Measurements from ENCODE around the gene XXYLT1. TPM values are rescaled to one million over a fixed set of nuclear protein-coding genes. Genes with fewer than 3 reads are reported as not detected.

Gene XXYLT1
- total and polyA plus RNA-seq, 2 of the 4 experiments (the other 2 are of a cell fraction), result 14.7 to 18.1 TPM

DNA sequence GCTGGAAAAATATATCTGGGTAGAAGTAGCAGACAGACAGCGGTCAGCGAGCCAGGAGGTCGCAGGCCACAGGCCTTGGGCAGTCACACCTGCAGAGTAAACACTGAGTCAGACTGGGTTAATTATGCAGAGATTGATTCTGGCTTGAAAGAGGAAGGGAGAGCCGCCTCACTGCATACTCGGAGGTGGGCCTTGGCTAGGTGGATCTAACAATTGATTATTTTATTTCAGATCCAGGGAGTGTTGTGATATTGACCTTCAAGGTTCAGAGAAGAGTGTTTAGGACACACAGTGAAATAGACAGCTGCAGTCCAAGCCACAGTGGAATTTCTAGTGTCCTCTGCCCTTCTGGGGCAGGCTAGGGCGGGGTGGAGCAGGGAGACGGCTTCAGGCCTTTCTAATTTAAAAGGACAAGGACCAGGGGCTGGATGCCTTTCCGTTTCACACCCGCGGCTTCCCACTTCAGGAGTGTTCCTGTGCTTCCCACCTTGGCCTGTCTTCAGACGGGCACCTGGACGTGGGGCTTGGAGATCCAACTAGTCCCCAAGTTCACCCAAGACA, 237.3 kb downstream of the XXYLT1 start:
- H3K9ac ChIP-seq (ENCODE audit: low read depth, low read length), result no peak overlapping the region
- H3K36me3 ChIP-seq (ENCODE audit: control insufficient read depth, insufficient read depth, low read length), result no peaks in the 10 kb centered on the region
- H4K91ac ChIP-seq (ENCODE audit: insufficient read depth, low read depth, low read length), result no peak overlapping the region
- no peak overlapping the region for H2BK20ac ChIP-seq (ENCODE audit: low read depth, low read length)
- dilution Hi-C loops (cut with HindIII; ENCODE audit: low sequenced_read_pairs, unreplicated experiment), result no loop called here
- H3K18ac ChIP-seq (ENCODE audit: low read depth, low read length), result no peak overlapping the region
- no peak overlapping the region for H2AFZ ChIP-seq (replicated peaks; ENCODE audit: low read length, poor library complexity)
- H2BK120ac ChIP-seq (ENCODE audit: low read depth, low read length), result no peak overlapping the region
- peaks cover 4% of the 10 kb centered on the region for H3K9me3 ChIP-seq (ENCODE audit: control insufficient read depth, insufficient read depth, low read length)
- WGBS, 2 experiments (ENCODE audit: extremely low coverage in 2 of 2, insufficient read length in 1 of 2), result 66% methylated on average over 11 of the region's 12 CpGs; no CpG with 5 or more reads in 1 of the 2 experiments
- no peak overlapping the region for H3K4me2 ChIP-seq (ENCODE audit: low read depth, low read length)
- DNase-seq (no peak), ATAC-seq (ENCODE audit: low read depth) (no peak)
- no peak for TF ChIP-seq FOS (IDR thresholded peaks at IDR 0.05; ENCODE audit: low read depth, low read length)
- intact Hi-C loops (cut with micrococcal nuclease), result no loop called here
- no peak overlapping the region for H2AK9ac ChIP-seq (replicated peaks; ENCODE audit: low read depth, low read length, poor library complexity)
- no peak overlapping the region for H2BK5ac ChIP-seq (ENCODE audit: low read depth, low read length, poor library complexity, severe bottlenecking)
- H4K8ac ChIP-seq (ENCODE audit: low read depth in 2 of 2, low read length in 2 of 2), result no peak overlapping the region
- no peak overlapping the region for H2BK15ac ChIP-seq (ENCODE audit: low read depth, low read length)
- no peak overlapping the region for H4K5ac ChIP-seq (ENCODE audit: low read depth, low read length)
- H3K56ac ChIP-seq (ENCODE audit: extremely low read depth, insufficient read depth, low read length), result no peak overlapping the region
- H3K23ac ChIP-seq (ENCODE audit: low read depth, low read length), result no peak overlapping the region
- no peaks in the 10 kb centered on the region for H3K79me1 ChIP-seq (ENCODE audit: low read depth in 1 of 2, low read length in 2 of 2)
- H2AK5ac ChIP-seq (ENCODE audit: low read depth, low read length), result no peak overlapping the region
- peaks cover 6% of the 10 kb centered on the region; the same call in 1 of the 2 replicates for H3K4me1 ChIP-seq (ENCODE audit: control insufficient read depth, insufficient read depth, low read length)
- H3K27ac ChIP-seq (ENCODE audit: insufficient read depth, low read length), result no peak overlapping the region
- ChIA-PET POLR2A (ENCODE audit: unreplicated experiment) (no interaction called here), CTCF (no interaction called here)
- H3K4me3 ChIP-seq (ENCODE audit: insufficient read depth, low read depth, low read length), result no peak overlapping the region
- H3K27me3 ChIP-seq (ENCODE audit: control insufficient read depth, insufficient read depth, low read length), result peaks cover 23% of the 10 kb centered on the region
- no peaks in the 10 kb centered on the region for H4K20me1 ChIP-seq (ENCODE audit: insufficient read depth, low read length)
- BruUV-seq (replicated peaks), result no TSS peak
- no peak overlapping the region for H3K4ac ChIP-seq (ENCODE audit: low read depth, low read length)
- H3K9me1 ChIP-seq (ENCODE audit: insufficient read depth, low read length), result peaks cover 3% of the 10 kb centered on the region; the same call in 1 of the 2 replicates
- H3K14ac ChIP-seq (replicated peaks; ENCODE audit: low read depth, low read length), result no peak overlapping the region
- in situ Hi-C loops (cut with MboI; ENCODE audit: low sequenced_read_pairs), result no loop called here

Measured in IMR-90 (cell line).